Right lobe of liver (tissue), 4 donors: ENCODE results near the gene LRCH1.

Experiments
- CTCF ChIP-seq, 4 donors: fragments of 200-600 bp in 3 of 4; fragments of 450-650 bp in 1 of 4; IDR thresholded peaks; one replicate each; pipeline versions ENCODE4 v1.5.1 to v1.8.0; 2016 to 2022; ENCODE audit warnings: antibody characterized with exemption in 4 of 4, mild to moderate bottlenecking in 2 of 4
- POLR2A ChIP-seq: fragments of 450-650 bp; IDR thresholded peaks from one replicate; pipeline ENCODE4 v1.6.1; 2017; ENCODE audit warnings: antibody characterized with exemption, mild to moderate bottlenecking
- donor health status: DM: no; HTN: no; CAD: no.
- donor health status: DM: no; HTN: no; CAD: no.
- donor health status: DM: no; HTN: yes; CAD: no.

- no peak for TF ChIP-seq POLR2A
- TF ChIP-seq CTCF (IDR thresholded peaks at IDR 0.05), result no peak
These were observed 26.2 kb upstream of the LRCH1 start for GRCh38 chr13:46526740-46527139.
